CD1c-positive myeloid dendritic cell (primary cell): Measurements from ENCODE around the gene ARID5A.

Experiments used
- DNase-seq: peaks from one replicate; pipeline ENCODE4 v3.0.0-alpha.2; 2016; ENCODE audit errors: extremely low spot score

ARID5A gene

DNA sequence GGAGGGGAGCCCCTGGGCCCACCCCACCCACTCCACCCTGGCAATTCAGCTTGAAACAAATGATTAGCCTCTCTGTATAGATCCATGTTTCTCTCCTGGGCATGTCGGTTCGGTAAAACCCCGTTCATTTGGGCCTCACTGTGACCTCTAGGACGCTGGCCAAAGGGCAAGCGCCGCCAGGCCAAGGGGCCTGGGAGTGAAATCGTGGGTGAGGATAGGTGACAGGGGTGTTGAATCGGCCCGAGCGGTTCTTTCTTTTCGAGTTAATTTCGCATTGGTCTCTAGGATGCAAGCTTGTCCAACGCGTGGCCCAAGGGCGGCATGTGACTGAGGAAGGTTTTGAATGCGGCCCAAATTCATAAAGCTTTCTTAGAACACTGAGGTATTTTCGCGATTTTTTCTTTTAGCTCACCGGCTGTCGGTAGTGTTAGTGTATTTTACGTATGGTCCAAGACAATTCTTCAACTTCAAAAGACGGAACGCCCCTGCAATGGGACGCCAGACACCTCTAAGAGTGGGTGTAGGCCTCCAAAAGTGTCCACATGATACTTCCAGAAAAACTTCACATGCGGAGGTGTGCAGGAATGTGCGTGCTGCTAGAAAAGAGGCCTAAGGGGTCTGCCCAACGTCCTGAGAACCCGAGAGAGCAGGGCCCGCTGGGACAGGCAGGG lies 9.8 kb upstream of the ARID5A start:
- no peak for DNase-seq

- no peak for DNase-seq
Measured at GRCh38 chr2:96527286-96528005, 9.1 kb upstream of the ARID5A start.

- peak; percentile 80 for DNase-seq
Measured at GRCh38 chr2:96528006-96528699, 8.4 kb upstream of the ARID5A start.

DNA sequence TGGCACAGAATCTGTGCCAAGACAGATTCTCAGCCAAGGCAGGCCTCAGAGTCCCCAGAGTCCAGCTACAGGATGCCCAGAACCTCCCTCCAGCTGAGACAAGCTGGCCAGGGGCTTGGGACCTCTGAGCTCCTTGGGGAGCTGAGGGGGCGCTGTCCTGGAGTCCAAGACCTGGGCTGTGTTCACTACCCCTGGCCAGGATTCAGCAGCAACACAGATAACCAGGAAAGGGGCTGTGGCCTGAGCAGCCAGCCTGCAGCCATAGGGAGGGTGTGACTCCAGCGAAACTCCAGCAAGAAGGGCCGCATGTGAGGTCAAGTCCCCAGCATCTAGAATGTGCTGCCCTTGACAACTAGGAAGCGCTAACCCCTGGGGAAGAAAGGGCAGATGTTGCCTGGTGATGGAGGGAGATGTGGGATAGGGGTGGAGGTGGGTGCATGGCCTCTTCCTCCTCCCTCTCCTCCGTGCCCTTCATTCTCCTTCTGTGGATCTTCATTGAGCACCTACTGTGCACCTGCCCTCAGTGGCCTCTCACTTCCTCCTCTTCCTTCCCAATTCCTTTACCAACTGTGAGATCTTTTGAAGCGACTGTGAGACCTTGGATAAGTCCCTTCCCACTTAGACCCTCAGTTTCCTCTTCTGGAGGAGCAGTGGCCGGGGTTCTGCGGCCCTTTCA lies 7.7 kb upstream of the ARID5A start:
- DNase-seq, result no peak

GRCh38 chr2:96529376-96530143 lies 7.0 kb upstream of the ARID5A start:
- no peak for DNase-seq

- no peak for DNase-seq
Measured at GRCh38 chr2:96530144-96530430, 6.5 kb upstream of the ARID5A start.

- no peak for DNase-seq
Measured at GRCh38 chr2:96530474-96531357, 5.8 kb upstream of the ARID5A start.

DNA sequence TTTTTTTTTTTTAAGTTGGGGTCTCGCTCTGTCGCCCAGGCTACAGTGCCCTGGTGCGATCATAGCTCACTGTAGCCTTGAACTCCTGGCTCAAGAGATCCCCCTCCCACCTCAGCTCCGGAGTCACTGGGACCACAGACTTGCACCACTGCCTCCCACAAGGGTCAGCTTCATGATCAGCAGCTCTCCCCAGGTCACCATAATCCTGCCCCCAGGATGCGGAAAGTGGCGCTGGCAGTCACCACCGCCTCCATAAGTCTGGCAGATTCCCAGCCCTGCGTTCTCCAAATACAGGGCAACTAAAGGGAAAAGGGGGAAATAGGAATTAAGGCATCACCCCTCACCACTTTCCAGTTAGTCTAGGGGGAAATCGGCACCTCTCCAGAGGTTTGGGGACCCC lies 5.2 kb upstream of the ARID5A start:
- peak; percentile 44 for DNase-seq

GRCh38 chr2:96531872-96532505 lies 4.6 kb upstream of the ARID5A start:
- peak; percentile 99 for DNase-seq

DNA sequence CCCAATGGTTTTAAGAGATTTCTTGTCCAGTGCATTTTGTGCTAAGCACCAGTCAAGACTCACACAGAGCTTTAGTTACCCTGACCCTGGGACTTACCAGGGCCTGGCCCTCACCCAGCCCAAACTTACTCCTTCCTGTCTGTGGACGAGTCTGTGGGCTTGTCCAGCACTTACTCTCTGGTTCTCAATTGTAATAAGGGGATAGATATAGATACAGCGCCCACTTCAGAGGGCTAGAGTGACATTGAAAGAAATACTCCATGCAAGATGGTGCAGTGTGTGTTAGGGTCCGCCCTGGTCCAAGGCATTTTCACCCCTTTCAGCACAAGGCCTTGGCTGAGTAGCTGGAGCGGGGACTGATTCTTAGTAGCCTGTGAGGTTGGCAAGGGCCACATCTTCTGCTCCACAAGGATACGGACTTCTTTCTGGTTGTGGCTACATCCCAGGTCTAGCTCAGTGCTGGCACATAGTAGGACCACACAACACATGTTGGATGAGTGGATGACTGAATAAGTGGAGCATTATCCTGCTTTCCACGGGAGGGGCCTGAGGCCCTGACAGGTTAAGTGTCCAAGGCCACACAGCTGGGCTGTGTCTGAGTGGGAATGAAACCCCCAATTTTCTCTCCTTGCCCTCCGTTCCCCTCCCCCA lies 3.8 kb upstream of the ARID5A start:
- no peak for DNase-seq

DNA sequence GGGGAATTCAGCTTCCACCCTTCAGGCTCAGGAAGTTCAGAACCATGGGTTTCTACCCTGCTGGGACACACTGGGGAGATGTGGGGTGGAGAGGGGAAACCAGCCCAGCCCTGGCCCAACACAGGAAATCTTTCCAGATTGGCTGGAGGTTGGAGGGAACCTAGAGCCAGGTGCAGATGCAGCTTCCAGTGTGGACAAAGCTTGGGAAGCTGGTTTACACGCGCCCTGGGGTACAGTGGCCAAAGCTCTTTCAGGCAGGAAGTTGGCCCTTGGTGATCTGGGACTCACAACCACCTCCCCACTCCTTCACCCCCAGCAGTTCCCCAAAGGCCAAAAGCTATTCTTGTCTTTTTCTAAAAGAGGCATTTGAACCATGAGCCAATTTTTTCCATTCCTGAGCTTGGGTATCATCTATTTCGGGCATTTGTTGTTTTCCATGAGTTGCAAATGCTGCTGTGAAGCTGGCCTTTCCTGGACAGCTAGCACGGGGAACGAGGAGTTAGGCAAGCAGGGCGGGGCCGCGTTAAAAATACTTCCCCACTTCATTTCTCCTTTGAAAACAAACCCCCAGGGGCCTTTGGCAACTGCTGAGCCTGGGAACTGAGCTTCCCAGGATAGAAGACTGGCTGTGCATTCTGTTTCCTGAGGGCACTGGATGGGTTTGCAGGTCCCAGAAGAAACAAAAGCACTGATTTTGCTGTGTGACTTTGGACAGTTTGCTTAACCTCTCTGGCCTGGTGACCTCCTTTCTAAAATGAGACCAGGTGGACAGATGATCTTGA lies 3.1 kb upstream of the ARID5A start:
- DNase-seq, result peak; percentile 88

DNA sequence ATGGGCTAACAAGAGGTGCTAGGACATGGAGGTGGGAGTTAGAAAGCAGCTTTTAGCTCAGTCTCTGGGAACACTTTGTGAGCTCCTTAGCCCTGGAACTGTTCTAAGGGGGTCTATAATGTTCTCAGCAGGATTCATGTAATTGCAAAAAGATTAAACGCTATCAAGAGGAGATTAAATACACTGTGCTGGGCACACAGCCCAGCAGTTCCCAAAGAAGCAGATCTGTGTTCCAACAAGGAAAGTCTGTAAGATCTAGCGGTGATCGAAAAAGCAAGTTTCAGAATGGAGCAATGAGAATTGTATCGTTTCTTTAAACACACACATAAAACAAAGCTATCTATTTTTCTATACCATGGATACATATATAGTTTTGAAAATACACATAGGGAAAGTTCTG lies 2.4 kb upstream of the ARID5A start:
- DNase-seq, result no peak

DNA sequence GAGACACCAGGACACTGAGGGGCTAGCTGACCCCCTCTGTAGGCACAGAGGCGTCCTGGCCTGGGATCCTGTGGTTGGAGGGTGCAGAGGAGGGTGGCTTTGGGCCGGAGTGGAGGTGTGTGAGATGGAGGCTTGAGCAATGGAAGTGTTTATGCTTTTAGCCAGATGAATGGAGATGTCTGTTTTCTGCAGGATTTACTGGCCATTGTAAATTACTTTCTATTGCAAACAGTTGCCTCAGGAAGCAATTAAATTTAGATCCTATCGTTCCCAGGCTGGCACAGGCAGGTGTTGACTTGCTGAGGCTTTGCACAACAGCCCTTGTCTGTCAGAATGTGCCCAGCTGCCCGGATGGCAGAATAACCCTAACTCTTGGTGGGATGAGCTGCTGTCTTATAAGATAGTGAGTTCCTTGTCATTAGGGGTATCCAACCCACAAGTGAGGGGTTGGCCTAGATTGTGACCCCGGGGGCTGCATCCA lies 1.8 kb upstream of the ARID5A start:
- no peak for DNase-seq

DNA sequence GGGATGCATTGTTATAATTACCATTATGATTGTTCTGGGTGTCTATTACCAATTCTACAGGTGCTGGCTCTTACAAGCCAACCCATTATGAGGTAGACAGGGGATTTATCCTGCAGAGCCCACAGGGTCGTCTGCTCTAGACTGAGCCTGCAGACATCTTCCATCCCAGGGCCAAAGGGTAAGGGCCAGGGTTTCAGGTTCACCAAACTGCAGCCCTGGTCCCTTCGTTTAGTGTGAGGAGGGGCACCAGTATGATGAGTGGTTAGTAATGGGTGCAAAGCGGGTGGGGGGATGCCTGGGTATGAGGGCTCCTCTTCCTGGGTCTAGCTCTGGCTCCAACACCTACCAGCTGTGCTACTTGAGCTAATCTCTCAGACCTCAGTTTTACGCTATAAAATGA lies 1.2 kb upstream of the ARID5A start:
- no peak for DNase-seq

- peak; percentile 96 for DNase-seq
Measured at GRCh38 chr2:96537066-96537733, 648 bp downstream of the ARID5A start.

GRCh38 chr2:96537734-96538486 lies 1.4 kb downstream of the ARID5A start:
- DNase-seq, result peak; percentile 71

GRCh38 chr2:96538487-96539214 lies 2.1 kb downstream of the ARID5A start:
- DNase-seq, result peak; percentile 87
